ENCODE results near the gene WFIKKN1.

WFIKKN1 gene

GRCh38 chr16:646679-647172 lies 15.9 kb downstream of the WFIKKN1 start:
- no peaks in the 10 kb centered on the region for H3K27me3 ChIP-seq (ENCODE audit: control insufficient read depth, insufficient read depth, low read length)
- H3K4me3 ChIP-seq (ENCODE audit: low read length): no peak overlapping the region
- no peaks in the 10 kb centered on the region for H3K9me3 ChIP-seq (ENCODE audit: control insufficient read depth, low read length)
- H3K4me1 ChIP-seq (ENCODE audit: control insufficient read depth, insufficient read depth, low read length): peaks cover 70% of the 10 kb centered on the region
- no peaks in the 10 kb centered on the region for H3K36me3 ChIP-seq (ENCODE audit: control insufficient read depth, insufficient read depth, low read length)
- H3K9ac ChIP-seq (ENCODE audit: low read length): no peak overlapping the region

GRCh38 chr16:647173-647902 lies 16.6 kb downstream of the WFIKKN1 start:
- H3K4me1 ChIP-seq (ENCODE audit: control insufficient read depth, insufficient read depth, low read length): peaks cover 70% of the 10 kb centered on the region
- H3K9ac ChIP-seq (ENCODE audit: low read length): peak overlapping the region; percentile 81
- H3K9me3 ChIP-seq (ENCODE audit: control insufficient read depth, low read length): no peaks in the 10 kb centered on the region

GRCh38 chr16:648071-648780 lies 17.4 kb downstream of the WFIKKN1 start:
- Histone ChIP-seq H3K27me3 (ENCODE audit: control insufficient read depth, insufficient read depth, low read length) (no peaks in the 10 kb centered on the region), H3K9ac (ENCODE audit: low read length) (peak overlapping the region; percentile 81), H3K36me3 (ENCODE audit: control insufficient read depth, insufficient read depth, low read length) (no peaks in the 10 kb centered on the region), H3K4me1 (ENCODE audit: control insufficient read depth, insufficient read depth, low read length) (peaks cover 61% of the 10 kb centered on the region), H3K9me3 (ENCODE audit: control insufficient read depth, low read length) (no peaks in the 10 kb centered on the region), H3K4me3 (ENCODE audit: low read length) (peak overlapping the region; percentile 71)

More at GRCh38 chr16:647173-647902, 16.6 kb downstream of the WFIKKN1 start:
- Histone ChIP-seq H3K4me3 (ENCODE audit: low read length) (no peak overlapping the region), H3K27me3 (ENCODE audit: control insufficient read depth, insufficient read depth, low read length) (no peaks in the 10 kb centered on the region), H3K36me3 (ENCODE audit: control insufficient read depth, insufficient read depth, low read length) (no peaks in the 10 kb centered on the region)

- Histone ChIP-seq H3K4me1 (ENCODE audit: control insufficient read depth, insufficient read depth, low read length) (peaks cover 54% of the 10 kb centered on the region), H3K27me3 (ENCODE audit: control insufficient read depth, insufficient read depth, low read length) (no peaks in the 10 kb centered on the region), H3K9me3 (ENCODE audit: control insufficient read depth, low read length) (no peaks in the 10 kb centered on the region), H3K9ac (ENCODE audit: low read length) (peak within 1 kb of the TSS; percentile 81), H3K4me3 (ENCODE audit: low read length) (peak within 1 kb of the TSS; percentile 71), H3K36me3 (ENCODE audit: control insufficient read depth, insufficient read depth, low read length) (no peaks in the 10 kb centered on the region)
Measured at GRCh38 chr16:648781-649589, 18.2 kb downstream of the WFIKKN1 start, which contains the start of gene WDR90. Gene WDR90, plus strand, starts transcription at chr16:649365. Its CDS starts 52 bp downstream, at chr16:649417.

DNA sequence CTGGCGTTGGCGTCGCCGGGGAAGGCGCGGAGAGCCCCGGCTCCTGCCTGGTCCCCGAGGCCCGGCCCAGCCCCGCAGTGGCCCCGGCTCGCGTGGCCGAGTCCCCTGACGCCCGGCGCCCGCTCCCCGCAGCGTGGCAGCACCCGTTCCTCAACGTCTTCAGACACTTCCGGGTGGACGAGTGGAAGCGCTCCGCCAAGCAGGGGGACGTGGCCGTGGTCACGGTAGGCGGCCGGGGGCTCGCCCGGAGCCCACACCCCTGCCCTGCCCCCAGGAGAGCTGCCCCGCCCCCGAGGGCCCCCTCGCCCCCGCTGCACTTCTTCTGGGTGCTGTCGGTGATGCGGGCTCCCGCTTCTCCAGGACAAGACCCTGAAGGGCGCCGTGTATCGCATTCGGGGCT lies 18.8 kb downstream of the WFIKKN1 start:
- no peaks in the 10 kb centered on the region for H3K36me3 ChIP-seq (ENCODE audit: control insufficient read depth, insufficient read depth, low read length)
- H3K4me3 ChIP-seq (ENCODE audit: low read length): peak overlapping the region; percentile 71
- H3K27me3 ChIP-seq (ENCODE audit: control insufficient read depth, insufficient read depth, low read length): no peaks in the 10 kb centered on the region
- H3K4me1 ChIP-seq (ENCODE audit: control insufficient read depth, insufficient read depth, low read length): peaks cover 48% of the 10 kb centered on the region
- no peaks in the 10 kb centered on the region for H3K9me3 ChIP-seq (ENCODE audit: control insufficient read depth, low read length)
- peak overlapping the region; percentile 57 for H3K9ac ChIP-seq (ENCODE audit: low read length)

GRCh38 chr16:651844-652243 lies 21.1 kb downstream of the WFIKKN1 start:
- no peaks in the 10 kb centered on the region for H3K36me3 ChIP-seq (ENCODE audit: control insufficient read depth, insufficient read depth, low read length)
- no peak overlapping the region for H3K9ac ChIP-seq (ENCODE audit: low read length)
- no peaks in the 10 kb centered on the region for H3K27me3 ChIP-seq (ENCODE audit: control insufficient read depth, insufficient read depth, low read length)
- H3K4me3 ChIP-seq (ENCODE audit: low read length): no peak overlapping the region
- peaks cover 28% of the 10 kb centered on the region for H3K4me1 ChIP-seq (ENCODE audit: control insufficient read depth, insufficient read depth, low read length)
- no peaks in the 10 kb centered on the region for H3K9me3 ChIP-seq (ENCODE audit: control insufficient read depth, low read length)

- peaks cover 19% of the 10 kb centered on the region for H3K4me1 ChIP-seq (ENCODE audit: control insufficient read depth, insufficient read depth, low read length)
- H3K9ac ChIP-seq (ENCODE audit: low read length): no peak overlapping the region
- H3K36me3 ChIP-seq (ENCODE audit: control insufficient read depth, insufficient read depth, low read length): no peaks in the 10 kb centered on the region
- no peaks in the 10 kb centered on the region for H3K9me3 ChIP-seq (ENCODE audit: control insufficient read depth, low read length)
- H3K4me3 ChIP-seq (ENCODE audit: low read length): no peak overlapping the region
- no peaks in the 10 kb centered on the region for H3K27me3 ChIP-seq (ENCODE audit: control insufficient read depth, insufficient read depth, low read length)
Measured at GRCh38 chr16:652454-653305, 21.9 kb downstream of the WFIKKN1 start.

DNA sequence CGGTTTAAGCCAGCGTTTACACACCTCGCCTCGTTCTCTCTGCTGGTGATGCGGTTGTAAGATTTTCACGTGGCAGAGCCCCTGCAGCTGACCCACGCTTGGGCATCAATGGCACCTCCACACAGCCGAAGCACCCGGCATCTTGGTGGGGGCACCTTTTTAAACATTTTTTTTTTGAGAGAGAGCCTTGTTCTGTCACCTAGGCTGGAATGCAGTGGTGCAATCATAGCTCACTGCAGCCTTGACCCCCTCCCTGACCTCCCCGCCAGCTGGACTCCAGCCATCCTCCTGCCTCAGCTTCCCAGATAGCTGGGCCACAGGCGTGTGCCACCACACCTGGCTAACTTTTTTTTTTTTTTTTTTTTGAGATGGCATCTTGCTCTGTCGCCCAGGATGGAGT lies 23.2 kb downstream of the WFIKKN1 start:
- H3K36me3 ChIP-seq (ENCODE audit: control insufficient read depth, insufficient read depth, low read length): no peaks in the 10 kb centered on the region
- no peak overlapping the region for H3K9ac ChIP-seq (ENCODE audit: low read length)
- no peak overlapping the region for H3K4me3 ChIP-seq (ENCODE audit: low read length)

DNA sequence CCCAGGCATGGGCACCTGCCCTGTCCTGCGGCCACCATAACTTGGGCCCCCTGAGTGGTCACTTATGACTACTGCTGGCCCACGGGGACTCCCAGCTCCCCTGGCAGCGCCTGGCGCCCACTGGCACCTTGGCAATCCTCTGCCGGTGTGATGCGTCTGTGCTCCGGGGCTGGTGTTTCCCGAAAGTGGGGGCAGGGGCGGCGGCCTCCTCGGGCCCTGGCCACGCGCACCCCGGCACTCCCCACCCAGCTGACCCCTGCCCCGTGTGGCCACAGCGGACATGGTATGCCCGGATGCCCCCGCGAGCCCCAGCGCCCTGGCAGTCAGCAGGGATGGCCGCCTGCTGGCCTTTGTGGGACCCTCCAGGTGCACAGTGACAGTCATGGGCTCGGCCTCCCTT lies 26.7 kb downstream of the WFIKKN1 start:
- Histone ChIP-seq H3K9ac (ENCODE audit: low read length) (no peak overlapping the region), H3K9me3 (ENCODE audit: control insufficient read depth, low read length) (no peaks in the 10 kb centered on the region), H3K36me3 (ENCODE audit: control insufficient read depth, insufficient read depth, low read length) (no peaks in the 10 kb centered on the region), H3K4me1 (ENCODE audit: control insufficient read depth, insufficient read depth, low read length) (peaks cover 15% of the 10 kb centered on the region), H3K4me3 (ENCODE audit: low read length) (no peak overlapping the region), H3K27me3 (ENCODE audit: control insufficient read depth, insufficient read depth, low read length) (no peaks in the 10 kb centered on the region)

More for the DNA sequence above, 23.2 kb downstream of the WFIKKN1 start:
- H3K9me3 ChIP-seq (ENCODE audit: control insufficient read depth, low read length): no peaks in the 10 kb centered on the region
- H3K4me1 ChIP-seq (ENCODE audit: control insufficient read depth, insufficient read depth, low read length): peaks cover 7% of the 10 kb centered on the region
- no peaks in the 10 kb centered on the region for H3K27me3 ChIP-seq (ENCODE audit: control insufficient read depth, insufficient read depth, low read length)

- no peaks in the 10 kb centered on the region for H3K9me3 ChIP-seq (ENCODE audit: control insufficient read depth, low read length)
- no peak overlapping the region for H3K9ac ChIP-seq (ENCODE audit: low read length)
- H3K36me3 ChIP-seq (ENCODE audit: control insufficient read depth, insufficient read depth, low read length): no peaks in the 10 kb centered on the region
- peaks cover 15% of the 10 kb centered on the region for H3K4me1 ChIP-seq (ENCODE audit: control insufficient read depth, insufficient read depth, low read length)
- no peaks in the 10 kb centered on the region for H3K27me3 ChIP-seq (ENCODE audit: control insufficient read depth, insufficient read depth, low read length)
- no peak overlapping the region for H3K4me3 ChIP-seq (ENCODE audit: low read length)
Measured at GRCh38 chr16:658679-659571, 28.1 kb downstream of the WFIKKN1 start.
